GM12891 (cell line): Measurements from ENCODE around the gene MED27.

Experiments used
- POLR2A ChIP-seq: IDR thresholded peaks from 2 replicates; pipeline ENCODE4 v1.6.1; 2011; ENCODE audit warnings: low read depth, low read length, control low read depth
- POLR2AphosphoS5 ChIP-seq: IDR thresholded peaks from 2 replicates; pipeline ENCODE4 v1.6.1; 2011; ENCODE audit warnings: low read depth, low read length, control low read depth
- TAF1 ChIP-seq: IDR thresholded peaks from 2 replicates; pipeline ENCODE4 v1.6.1; 2011; ENCODE audit warnings: low read depth, low read length, control low read depth

DNA sequence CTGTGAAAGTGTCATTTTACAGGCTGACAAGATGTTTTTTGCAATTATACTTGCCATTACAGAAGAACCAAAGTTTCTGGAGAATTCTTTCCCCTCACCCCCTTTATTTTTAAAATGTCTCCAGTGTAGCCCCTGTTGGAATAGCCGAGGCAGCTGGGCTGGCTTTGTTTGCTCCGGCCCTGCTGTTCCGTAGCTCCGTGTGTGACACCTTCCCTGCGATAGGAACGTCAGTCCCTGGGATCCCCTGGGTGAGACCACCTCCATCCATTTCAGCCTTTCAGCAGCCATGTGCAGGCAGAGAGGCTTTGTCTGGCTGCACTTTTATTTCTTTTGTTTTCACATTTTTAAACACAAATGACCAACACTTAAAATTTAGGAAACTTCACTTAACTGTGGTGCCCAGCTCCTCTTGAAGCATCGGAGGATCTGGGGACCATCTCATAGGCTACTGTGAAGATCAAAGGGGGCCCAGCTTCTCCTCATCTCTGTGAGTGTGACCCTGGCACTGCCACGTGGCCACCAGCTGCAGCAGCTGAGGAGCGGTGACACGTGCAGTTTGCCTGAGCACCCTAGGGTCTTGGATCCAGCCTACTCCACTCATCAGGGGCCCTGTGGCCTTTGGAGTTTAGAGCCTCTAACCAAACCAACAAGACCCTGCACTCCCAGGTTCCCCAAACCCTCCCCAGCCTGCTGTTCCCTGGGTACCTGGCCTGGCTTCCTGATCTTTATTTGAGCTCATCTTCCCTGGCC, 214.0 kb downstream of the MED27 start:
- no peak for TF ChIP-seq TAF1
- no peak for TF ChIP-seq POLR2A
- no peak for TF ChIP-seq POLR2AphosphoS5
